Activated naive CD4-positive, alpha-beta T cell treated with anti-CD3 and anti-CD28 coated beads, Interleukin-2, amount 50 U/mL, for 72 hours (primary cell): ENCODE results near the gene MRNIP. TPM values are rescaled to one million over a fixed set of nuclear protein-coding genes. Genes with fewer than 3 reads are reported as not detected.

ENCODE experiments used
- ATAC-seq, 2 donors: fragments of 150-1000 bp; cut with Tn5 transposase; 2 replicates each; pipeline ENCODE4 v1.10.0; 2021; ENCODE audit warnings: mild to moderate bottlenecking in 2 of 2, moderate library complexity in 2 of 2
- DNase-seq, 2 donors: peaks; one replicate each; pipeline ENCODE4 v3.0.0; 2021 to 2022; ENCODE audit warnings: low spot score in 2 of 2
- H3K27ac Mint-ChIP-seq, 2 donors: one replicate each; pipeline ENCODE4 v1.8.0; 2022; ENCODE audit warnings: mild to moderate bottlenecking in 2 of 2, mixed read lengths in 2 of 2
- H3K36me3 Mint-ChIP-seq, 2 donors: one replicate each; pipeline ENCODE4 v1.8.0; 2022; ENCODE audit warnings: mixed read lengths in 2 of 2
- H3K9me3 Mint-ChIP-seq, 2 donors: one replicate each; pipeline ENCODE4 v1.8.0; 2022; ENCODE audit warnings: mixed read lengths in 2 of 2
- total RNA-seq, 2 donors: library from RNA; stranded (reverse); gene quantifications; one replicate each; pipeline ENCODE4 v1.2.3, GENCODE V29; 2022

The MRNIP gene
- 10 to 100 TPM; 15.0 to 25.1 TPM for total RNA-seq

GRCh38 chr5:179858586-179859427 lies at the start of gene MRNIP:
Gene MRNIP (minus strand): TSS chr5:179858817. CDS start chr5:179858796, 21 bp downstream.
- no peaks in the 10 kb centered on the region for H3K9me3 Mint-ChIP-seq
- ATAC-seq (peak; percentile 97), DNase-seq (peak; percentile 91)
- peak within 1 kb of the TSS; percentile 79 to 81 for H3K27ac Mint-ChIP-seq
- H3K36me3 Mint-ChIP-seq = peaks cover 8 to 13% of the 10 kb centered on the region in 2 donors

GRCh38 chr5:179907556-179908324 lies 49.1 kb upstream of the MRNIP start, which contains the start of gene TBC1D9B:
Gene TBC1D9B (minus strand): TSS chr5:179907897. CDS start chr5:179907821, 76 bp downstream.
- DNase-seq (peak; percentile 71 to 76), ATAC-seq (peak; percentile 95 to 96)
- Mint-ChIP-seq H3K9me3 (no peaks in the 10 kb centered on the region), H3K27ac (peak within 1 kb of the TSS; percentile 87 to 93), H3K36me3 (peaks cover 5 to 8% of the 10 kb centered on the region in 2 donors)

DNA sequence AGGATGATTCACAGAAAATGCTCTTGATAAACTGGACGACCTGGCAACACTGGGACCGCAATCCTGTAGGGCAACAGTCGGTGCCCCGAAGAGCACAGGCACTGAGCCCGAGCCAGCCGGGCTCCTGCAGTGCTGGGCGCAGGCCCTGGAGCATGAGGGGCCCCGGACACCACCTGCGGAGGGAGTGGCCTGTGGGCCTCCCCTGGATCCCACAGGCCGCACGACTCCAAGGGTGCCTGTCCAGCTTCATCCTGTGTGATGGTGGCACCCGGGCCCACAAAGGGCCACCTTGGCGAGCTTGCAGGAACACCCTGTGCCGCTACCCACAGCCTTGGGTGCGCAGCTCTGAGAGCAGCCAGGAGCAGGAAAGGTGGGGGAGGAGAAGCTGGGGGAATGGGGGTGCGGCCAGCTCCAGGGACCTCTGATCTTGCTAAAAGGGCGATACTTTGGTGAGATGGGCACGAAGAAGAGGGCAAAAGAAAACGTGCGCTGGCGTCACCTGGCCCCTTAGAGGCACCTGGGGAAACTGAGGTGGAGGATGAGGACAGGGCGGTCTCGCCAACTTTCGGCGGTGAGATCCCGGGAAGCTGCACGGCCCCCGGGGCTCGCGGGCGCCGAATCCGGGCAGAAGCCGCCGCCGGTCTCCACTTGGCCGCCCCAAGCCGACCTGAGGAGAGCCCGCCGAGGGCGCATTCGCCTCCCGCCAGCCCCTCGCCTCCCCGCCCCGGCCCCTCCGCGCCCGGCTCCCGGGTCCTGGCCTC lies 48.4 kb upstream of the MRNIP start:
- Mint-ChIP-seq H3K27ac (peak overlapping the region; percentile 87 to 93), H3K9me3 (no peaks in the 10 kb centered on the region), H3K36me3 (peaks cover 5 to 8% of the 10 kb centered on the region in 2 donors)
- DNase-seq (peak in 1 of 2 donors; percentile 35), ATAC-seq (peak; percentile 33 to 39)

DNA sequence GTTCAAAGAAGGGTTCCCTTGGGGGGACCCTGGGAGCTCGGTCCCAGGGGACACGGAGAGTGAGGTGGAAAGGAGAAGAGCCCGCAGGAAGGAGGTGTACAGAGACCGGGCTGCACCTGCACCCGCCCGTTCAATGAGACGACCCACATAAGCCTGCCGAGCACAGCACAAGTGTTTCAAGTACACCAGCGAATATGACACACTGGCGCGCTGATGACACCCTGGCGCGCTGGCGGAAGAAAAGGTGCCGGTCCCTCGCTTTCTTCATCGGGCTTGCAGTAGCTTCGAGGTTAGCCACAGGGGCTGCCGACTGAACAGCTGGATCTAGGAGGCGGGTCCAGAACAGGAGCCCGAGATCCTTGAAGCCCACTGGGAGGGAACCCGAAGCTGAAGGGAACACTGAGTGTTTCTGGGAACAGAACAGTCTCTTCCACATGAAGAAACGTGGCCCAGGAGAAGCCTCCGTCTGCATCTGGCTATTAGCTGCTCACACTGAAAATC lies 47.7 kb upstream of the MRNIP start:
- no peak for ATAC-seq
- Mint-ChIP-seq H3K9me3 (no peaks in the 10 kb centered on the region), H3K27ac (peak overlapping the region; percentile 29 to 87)

GRCh38 chr5:179905161-179905560 lies 46.5 kb upstream of the MRNIP start:
- Mint-ChIP-seq H3K9me3 (no peaks in the 10 kb centered on the region), H3K36me3 (peaks cover 5 to 8% of the 10 kb centered on the region in 2 donors), H3K27ac (peak overlapping the region in 1 of 2 donors; percentile 60)
- DNase-seq (no peak), ATAC-seq (no peak)

More for the DNA sequence above, 47.7 kb upstream of the MRNIP start:
- DNase-seq = no peak
- peaks cover 5 to 8% of the 10 kb centered on the region in 2 donors for H3K36me3 Mint-ChIP-seq

GRCh38 chr5:179904463-179905160 lies 46.0 kb upstream of the MRNIP start:
- H3K27ac Mint-ChIP-seq = peak overlapping the region; percentile 47 to 79
- ATAC-seq (no peak), DNase-seq (no peak)
- peaks cover 5 to 8% of the 10 kb centered on the region in 2 donors for H3K36me3 Mint-ChIP-seq
- no peaks in the 10 kb centered on the region for H3K9me3 Mint-ChIP-seq

DNA sequence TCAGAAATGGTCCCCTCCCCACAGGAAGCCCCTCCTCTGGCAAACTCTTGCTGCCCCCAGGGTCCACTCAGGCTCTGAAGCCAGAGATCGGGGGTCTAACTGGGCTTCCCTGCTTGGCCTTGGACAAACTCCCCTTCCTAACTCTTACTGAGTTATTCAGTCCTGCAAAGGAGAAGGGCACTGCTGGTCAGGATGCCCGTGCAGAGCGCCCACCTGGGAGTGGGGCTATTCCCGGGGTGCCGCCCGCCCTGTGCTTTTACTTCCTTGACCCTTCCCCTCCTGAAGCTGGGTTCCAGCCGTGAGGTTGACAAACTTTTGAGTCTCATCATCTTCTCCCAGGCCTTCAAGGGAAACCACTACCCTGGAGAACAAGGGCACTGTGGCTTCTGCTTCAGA lies 44.1 kb upstream of the MRNIP start:
- H3K27ac Mint-ChIP-seq = no peak overlapping the region
- H3K9me3 Mint-ChIP-seq = no peaks in the 10 kb centered on the region
- peaks cover 5 to 14% of the 10 kb centered on the region in 2 donors for H3K36me3 Mint-ChIP-seq
- ATAC-seq (no peak), DNase-seq (no peak)

GRCh38 chr5:179901915-179902762 lies 43.5 kb upstream of the MRNIP start:
- ATAC-seq = no peak
- DNase-seq = no peak
- Mint-ChIP-seq H3K9me3 (no peaks in the 10 kb centered on the region), H3K36me3 (peaks cover 9 to 19% of the 10 kb centered on the region in 2 donors), H3K27ac (peak overlapping the region; percentile 26)

DNA sequence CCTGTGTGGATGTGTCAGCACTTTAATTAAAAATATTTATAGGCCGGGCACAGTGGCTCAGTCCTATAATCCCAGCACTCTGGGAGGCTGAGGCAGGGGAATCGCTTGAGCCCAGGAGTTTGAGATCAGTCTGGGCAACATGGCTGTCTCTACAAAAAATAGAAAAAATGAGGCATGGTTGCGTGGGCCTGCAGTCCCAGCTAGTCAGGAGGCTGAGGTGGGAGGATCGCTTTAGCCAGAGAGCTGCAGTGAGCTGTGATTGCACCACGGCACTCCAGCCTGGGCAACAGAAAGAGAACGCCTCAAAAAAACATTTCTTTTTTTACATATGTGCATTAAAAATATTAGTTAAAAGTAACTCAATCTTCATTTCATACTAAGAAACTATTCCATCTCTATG lies 42.8 kb upstream of the MRNIP start:
- no peak for ATAC-seq
- peak overlapping the region in 1 of 2 donors; percentile 26 for H3K27ac Mint-ChIP-seq
- peaks cover 9 to 18% of the 10 kb centered on the region in 2 donors for H3K36me3 Mint-ChIP-seq
- H3K9me3 Mint-ChIP-seq = no peaks in the 10 kb centered on the region
- DNase-seq = no peak

GRCh38 chr5:179900711-179901110 lies 42.1 kb upstream of the MRNIP start:
- H3K27ac Mint-ChIP-seq = no peak overlapping the region
- ATAC-seq = no peak
- no peak for DNase-seq
- peaks cover 4 to 11% of the 10 kb centered on the region in 2 donors for H3K36me3 Mint-ChIP-seq
- H3K9me3 Mint-ChIP-seq = no peaks in the 10 kb centered on the region

DNA sequence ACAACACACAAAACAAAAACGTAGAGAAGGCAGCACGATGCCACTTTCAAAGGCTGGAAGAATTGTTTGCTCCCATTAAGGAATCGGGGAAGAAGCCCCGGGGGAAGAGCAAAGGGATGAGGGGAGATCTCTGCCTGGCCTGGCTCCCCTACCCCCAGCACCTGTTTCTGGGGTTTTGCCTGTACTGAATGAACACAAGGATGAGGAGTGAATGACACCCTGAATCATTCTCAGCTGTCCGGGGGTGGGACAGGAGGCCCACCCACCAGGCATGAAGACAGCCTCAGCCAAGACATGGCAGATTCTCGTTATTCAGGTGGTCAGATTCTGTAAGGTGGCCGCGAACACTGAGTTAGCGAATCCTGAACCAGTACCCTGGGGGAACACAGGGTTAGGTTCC lies 41.6 kb upstream of the MRNIP start:
- DNase-seq = no peak
- no peaks in the 10 kb centered on the region for H3K9me3 Mint-ChIP-seq
- H3K36me3 Mint-ChIP-seq = peaks cover 4 to 11% of the 10 kb centered on the region in 2 donors
- H3K27ac Mint-ChIP-seq = peak overlapping the region; percentile 43 to 73
- ATAC-seq = no peak

DNA sequence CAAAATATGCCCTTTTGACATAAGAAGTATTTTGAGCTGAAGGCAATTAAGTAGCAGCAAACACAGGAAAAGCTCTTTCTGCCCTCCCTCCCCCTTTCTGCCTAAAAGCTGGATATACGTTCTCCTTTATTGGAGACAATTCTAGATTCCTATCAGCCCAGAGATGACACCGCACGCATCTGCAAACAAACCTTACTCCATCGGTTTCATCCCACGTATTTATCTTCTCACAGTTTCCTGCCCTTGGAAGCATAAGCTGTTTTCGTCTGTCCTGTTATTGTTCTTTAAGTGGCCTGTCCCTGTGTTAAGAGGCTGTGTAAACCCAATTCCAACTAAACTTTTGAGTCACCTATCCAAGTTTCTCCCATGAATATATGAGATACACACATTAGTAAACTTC lies 37.2 kb upstream of the MRNIP start:
- H3K9me3 Mint-ChIP-seq = no peaks in the 10 kb centered on the region
- DNase-seq = no peak
- ATAC-seq = no peak
- no peak overlapping the region for H3K27ac Mint-ChIP-seq
- H3K36me3 Mint-ChIP-seq = peaks cover 4 to 15% of the 10 kb centered on the region in 2 donors

DNA sequence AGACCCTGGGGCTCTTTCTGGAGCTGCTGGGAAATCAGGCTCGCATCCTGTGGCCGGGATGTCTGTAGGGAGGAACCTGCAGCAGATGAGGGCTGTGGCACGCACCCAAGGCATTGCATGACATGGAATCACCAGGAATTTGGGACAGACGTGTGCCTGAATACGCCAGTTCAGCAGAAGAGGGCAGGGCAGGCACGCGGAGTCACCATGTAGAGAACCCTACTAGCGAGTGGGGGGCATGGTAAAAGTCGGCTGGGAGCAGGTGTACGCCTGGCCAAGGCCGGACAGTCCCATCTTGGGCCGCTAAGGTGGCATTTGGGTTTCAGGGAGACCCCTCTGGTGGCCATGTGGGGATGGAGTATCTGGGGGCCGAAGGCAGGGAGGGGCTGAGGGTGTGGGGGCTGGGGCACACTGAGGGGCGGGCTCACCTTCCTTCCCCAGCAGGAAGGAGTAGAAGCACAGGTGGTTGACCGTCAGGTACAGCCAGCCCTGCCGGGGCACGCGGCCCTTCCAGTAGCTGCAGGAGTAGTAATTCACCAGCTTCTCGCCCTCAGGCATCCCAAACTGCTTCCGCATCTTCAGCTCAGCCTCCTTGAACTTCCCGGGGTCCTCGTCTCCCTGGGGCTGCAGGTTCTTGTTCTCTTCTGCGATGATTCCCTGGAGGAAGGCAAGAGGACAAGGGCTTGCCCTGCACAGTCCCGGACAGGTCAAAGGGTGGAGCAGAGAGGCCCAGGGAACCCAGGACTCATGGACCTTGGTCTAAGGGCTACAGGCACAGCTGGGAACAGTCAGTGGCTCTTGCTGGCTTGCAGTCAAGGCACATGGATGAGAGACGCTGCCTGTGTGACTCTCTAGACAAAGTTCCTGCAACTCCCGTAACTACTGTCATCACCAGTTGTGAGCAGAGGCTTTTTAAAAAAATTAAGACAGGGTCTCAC lies 35.6 kb upstream of the MRNIP start:
- H3K36me3 Mint-ChIP-seq = peaks cover 7 to 15% of the 10 kb centered on the region in 2 donors
- no peak for ATAC-seq
- no peak for DNase-seq
- no peaks in the 10 kb centered on the region for H3K9me3 Mint-ChIP-seq
- no peak overlapping the region for H3K27ac Mint-ChIP-seq
